K562 (cell line): ENCODE data around the gene PPFIBP2. TPM values are rescaled to one million over a fixed set of nuclear protein-coding genes. Genes with fewer than 3 reads are reported as not detected.

Experiments
- ATAC-seq: fragments of 200-7000 bp; cut with Tn5 transposase; 3 replicates; pipeline ENCODE4 v1.9.1; 2020; ENCODE audit warnings: moderate library complexity
- BruUV-seq: library from RNA; stranded (reverse); fragments of 400-500 nt; replicated peaks from 2 replicates; lab custom pipeline; 2021; lab: Mats Ljungman, UMichigan
- CTCF ChIA-PET: fragments of 300-600 bp; formaldehyde crosslinking; extraction: SDS; loops from one replicate; lab custom pipeline; 2021; ENCODE audit warnings: low intra/inter-chr PET ratio; lab: Yijun Ruan, JAX
- POLR2A ChIA-PET: fragments of 300-600, 350-650 bp; sonication (Branson Sonifier 250); formaldehyde crosslinking; extraction: SDS; loops from one replicate; lab custom pipeline; 2021; ENCODE audit warnings: antibody characterized with exemption, inconsistent platforms; lab: Yijun Ruan, JAX
- DNase-seq, 4 experiments: peaks; one replicate each; pipeline versions ENCODE4 v3.0.0 to v3.0.0-alpha.2; 2011 to 2018; ENCODE audit warnings: low spot score in 3 of 4, mixed read lengths in 3 of 4; ENCODE audit errors: extremely low read depth in 1 of 4
- FAIRE-seq: peaks from 2 replicates; lab custom pipeline; 2011; peaks lifted over from hg19 to GRCh38; lab: Jason Lieb, UNC
- H2AFZ ChIP-seq: 2 replicates; pipeline ENCODE4 v1.6.0; 2011; ENCODE audit warnings: low read depth, low read length, control low read depth, inconsistent platforms
- H3K27ac ChIP-seq: fragments of 200-600 bp; 3 replicates; pipeline ENCODE4 v1.8.0; 2011; ENCODE audit warnings: low read depth, mild to moderate bottlenecking, control low read depth, inconsistent platforms, low read length, moderate library complexity, mixed read lengths; ENCODE audit errors: extremely low read depth
- H3K27me3 ChIP-seq, 2 experiments: fragments of 300-600 bp in 1 of 2; 2 replicates in 1 of 2; 3 replicates in 1 of 2; pipeline versions ENCODE4 v1.6.0 to v1.8.0; 2011; ENCODE audit warnings: inconsistent platforms in 2 of 2, low read length in 2 of 2, mild to moderate bottlenecking in 1 of 2, mixed read lengths in 1 of 2, moderate library complexity in 1 of 2; ENCODE audit not compliant: control insufficient read depth in 2 of 2, insufficient read depth in 2 of 2
- H3K36me3 ChIP-seq: fragments of 300-600 bp; 3 replicates; pipeline ENCODE4 v1.8.0; 2011; ENCODE audit warnings: mild to moderate bottlenecking, low read length, inconsistent platforms; ENCODE audit not compliant: control insufficient read depth, insufficient read depth
- H3K4me1 ChIP-seq, 2 experiments: fragments of 200-600 bp in 1 of 2; replicated peaks in 1 of 2; 2 replicates in 1 of 2; 3 replicates in 1 of 2; pipeline versions ENCODE4 v1.5.1 to v1.8.0; 2011; ENCODE audit warnings: inconsistent platforms in 2 of 2, low read length in 2 of 2, mild to moderate bottlenecking in 1 of 2, mixed read lengths in 1 of 2, moderate library complexity in 1 of 2; ENCODE audit not compliant: control insufficient read depth in 2 of 2, insufficient read depth in 2 of 2
- H3K4me2 ChIP-seq: 2 replicates; pipeline ENCODE4 v1.6.1; 2011; ENCODE audit warnings: low read length, control low read depth, inconsistent platforms, mixed read lengths; ENCODE audit not compliant: insufficient read depth
- H3K4me3 ChIP-seq: fragments of 200-600 bp; sonication (generic), shearing (Covaris generic); 2 replicates; pipeline ENCODE4 v1.5.1; 2016; ENCODE audit warnings: control low read depth, inconsistent platforms
- H3K79me2 ChIP-seq: fragments of 200-600 bp; 3 replicates; pipeline ENCODE4 v1.8.0; 2011; ENCODE audit warnings: low read length, inconsistent platforms; ENCODE audit not compliant: control insufficient read depth, insufficient read depth
- H3K9ac ChIP-seq, 2 experiments: 2 replicates each; pipeline versions ENCODE4 v1.6.0 to v1.6.1; 2011; ENCODE audit warnings: low read depth in 2 of 2, low read length in 2 of 2, control low read depth in 1 of 2, inconsistent platforms in 1 of 2, mild to moderate bottlenecking in 1 of 2, mixed read lengths in 1 of 2; ENCODE audit not compliant: insufficient read depth in 1 of 2
- H3K9me1 ChIP-seq: one replicate; pipeline ENCODE4 v1.6.0; 2011; ENCODE audit warnings: inconsistent platforms, mild to moderate bottlenecking, low read length, moderate library complexity; ENCODE audit not compliant: control insufficient read depth, insufficient read depth
- H3K9me3 ChIP-seq: replicated peaks from 2 replicates; pipeline ENCODE4 v1.5.1; 2011; ENCODE audit warnings: low read depth, low read length, inconsistent platforms; ENCODE audit not compliant: control insufficient read depth, insufficient read depth
- H4K20me1 ChIP-seq: replicated peaks from 2 replicates; pipeline ENCODE4 v1.6.1; 2011; ENCODE audit warnings: low read length, inconsistent platforms, mixed read lengths; ENCODE audit not compliant: control insufficient read depth, insufficient read depth
- CBX5 ChIP-seq: IDR thresholded peaks from 2 replicates; pipeline ENCODE4 v1.6.1; 2014; ENCODE audit warnings: low read depth, borderline replicate concordance
- HDGF ChIP-seq: fragments of 450-650 bp; IDR thresholded peaks from 2 replicates; pipeline ENCODE4 v1.6.1; 2016
- NBN ChIP-seq: fragments of 450-650 bp; IDR thresholded peaks from 2 replicates; pipeline ENCODE4 v1.6.1; 2016; ENCODE audit warnings: low read depth, mild to moderate bottlenecking
- RAD21 ChIP-seq, 2 experiments: fragments of 250-450 bp in 1 of 2; fragments of 450-650 bp in 1 of 2; sonication (Bioruptor Pico) in 1 of 2; formaldehyde crosslinking in 1 of 2; IDR thresholded peaks in 1 of 2; conservative IDR thresholded peaks in 1 of 2; 2 replicates each; pipeline versions ENCODE4 v1.4.0 to v1.8.0; 2020 to 2022; ENCODE audit warnings: mild to moderate bottlenecking in 2 of 2, moderate library complexity in 1 of 2
- SMARCA5 ChIP-seq: fragments of 450-650 bp; IDR thresholded peaks from 2 replicates; pipeline ENCODE4 v1.6.1; 2016
- ZNF134 ChIP-seq: fragments of 250-450 bp; sonication (Bioruptor Pico); conservative IDR thresholded peaks from 2 replicates; pipeline ENCODE4 v1.4.0; 2020
- ZNF165 ChIP-seq: fragments of 250-450 bp; sonication (Bioruptor Pico); IDR thresholded peaks from 2 replicates; pipeline ENCODE4 v1.4.0; 2020; ENCODE audit warnings: borderline replicate concordance
- ZNF24 ChIP-seq: fragments of 450-650 bp; IDR thresholded peaks from 2 replicates; pipeline ENCODE4 v1.6.1; 2016
- WGBS: fragments of 100-300 bp; shearing (Covaris generic); methylation state at CpG from one replicate; pipeline ENCODE4 v1.1.6; 2016; ENCODE audit warnings: low coverage, mixed read lengths; ENCODE audit not compliant: insufficient coverage; ENCODE audit errors: missing lambda C conversion rate; 5-methylcytosine and 5-hydroxymethylcytosine counted together
- in situ Hi-C: fragments of 300-500 bp; cut with MboI; formaldehyde crosslinking; loops from 4 replicates; pipeline ENCODE4 v1.15.0; 2018; ENCODE audit warnings: inconsistent platforms, mixed read lengths
- intact Hi-C: fragments of 100-400 bp; cut with micrococcal nuclease; formaldehyde crosslinking; loops from 2 replicates; pipeline ENCODE4 v1.14.2; 2022
- polyA plus RNA-seq, 8 experiments: library from polyadenylated mRNA; depleted of rRNA in 4 of 8; stranded (reverse) in 5 of 8; unstranded in 3 of 8; fragments of >200 nt; fragmentation: Nextera tagmentation in 2 of 8; fragmentation: Illumina TruSeq in 1 of 8; extraction: Ambion mirVana in 2 of 8; extraction: Trizol in 1 of 8; gene quantifications; 2 replicates each; pipeline versions ENCODE4 v1.2.1 to v1.2.3, GENCODE V29; 2011 to 2014; ENCODE audit warnings: inconsistent platforms in 1 of 8, missing spikeins in 1 of 8
- total RNA-seq, 7 experiments: library from RNA; depleted of rRNA in 6 of 7; stranded (reverse); fragments of >200 nt in 6 of 7; fragmentation: Illumina TruSeq in 2 of 7; extraction: Trizol in 2 of 7; gene quantifications; 2 replicates each; pipeline versions ENCODE4 v1.2.1 to v1.2.3, GENCODE V29; 2011 to 2021; ENCODE audit warnings: low replicate concordance in 1 of 7
- TF ChIP-seq, protein P1 (sequence below), 3 experiments: IDR thresholded peaks in 2 of 3; conservative IDR thresholded peaks in 1 of 3; 2 replicates each; pipeline ENCODE4 v1.5.1; 2011 to 2012; ENCODE audit warnings: low read length in 3 of 3, mild to moderate bottlenecking in 3 of 3, control low read depth in 2 of 3, improper control_type of control experiment in 1 of 3, inconsistent platforms in 1 of 3, low read depth in 1 of 3, mixed read lengths in 1 of 3, moderate library complexity in 1 of 3; ENCODE audit not compliant: insufficient read depth in 2 of 3
- TF ChIP-seq, protein P2 (sequence below): fragments of 450-650 bp; formaldehyde crosslinking; IDR thresholded peaks from 2 replicates; pipeline ENCODE4 v1.4.0; 2020; ENCODE audit warnings: mild to moderate bottlenecking, moderate library complexity

The PPFIBP2 gene
- total and polyA plus RNA-seq, 9 of the 15 experiments (the other 6 are each of a cell fraction or from before 2014, with no cell fraction given): 0.18 to 3.4 (median 1.2) TPM

DNA sequence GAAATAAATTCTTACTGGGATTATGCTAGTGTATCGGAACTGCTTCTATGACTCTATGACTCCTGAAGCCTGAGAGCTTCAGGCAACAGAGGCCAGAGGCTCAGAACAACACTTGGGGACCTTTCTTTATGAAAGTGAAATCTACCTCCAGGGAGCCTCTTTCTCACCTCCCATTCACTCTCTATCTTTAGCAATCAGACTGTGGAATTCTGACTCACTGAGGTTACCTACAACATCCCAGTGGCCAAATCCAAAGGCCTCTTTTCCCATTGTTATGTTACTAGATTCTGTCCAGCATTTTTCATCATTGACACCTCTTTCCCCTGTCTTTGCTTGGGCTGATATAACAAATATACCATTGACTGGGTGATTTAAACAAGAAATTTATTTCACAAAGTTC lies 173.6 kb downstream of the PPFIBP2 start:
- in situ Hi-C loops (no loop called here), intact Hi-C loops (no loop called here)
- H3K9ac ChIP-seq: no peak overlapping the region
- no peak for DNase-seq
- H2AFZ ChIP-seq: no peak overlapping the region
- FAIRE-seq: no peak
- ATAC-seq: no peak
- no peaks in the 10 kb centered on the region for H3K79me2 ChIP-seq
- WGBS: 0% methylated on average over 1 of the region's 1 CpG
- ChIA-PET CTCF (no interaction called here), POLR2A (interaction anchor here (0.6 kb wide), 1 partner anchor 467 kb away, joined by 3 read pairs; no protein-coding TSS in a partner anchor)
- H3K36me3 ChIP-seq: no peaks in the 10 kb centered on the region
- no peaks in the 10 kb centered on the region; the same call in 1 of the 2 replicates for H4K20me1 ChIP-seq
- no peak overlapping the region for H3K4me3 ChIP-seq
- H3K4me1 ChIP-seq: no peaks in the 10 kb centered on the region
- H3K27me3 ChIP-seq: peaks cover 0 to 9% of the 10 kb centered on the region in 2 experiments; a peak in 2 of 5 replicates
- TF ChIP-seq ZNF24: no peak
- no peak for TF ChIP-seq HDGF
- BruUV-seq: no TSS peak
- H3K4me2 ChIP-seq: no peak overlapping the region
- H3K9me3 ChIP-seq: no peaks in the 10 kb centered on the region
- H3K9me1 ChIP-seq: no peaks in the 10 kb centered on the region
- no peak overlapping the region for H3K27ac ChIP-seq

DNA sequence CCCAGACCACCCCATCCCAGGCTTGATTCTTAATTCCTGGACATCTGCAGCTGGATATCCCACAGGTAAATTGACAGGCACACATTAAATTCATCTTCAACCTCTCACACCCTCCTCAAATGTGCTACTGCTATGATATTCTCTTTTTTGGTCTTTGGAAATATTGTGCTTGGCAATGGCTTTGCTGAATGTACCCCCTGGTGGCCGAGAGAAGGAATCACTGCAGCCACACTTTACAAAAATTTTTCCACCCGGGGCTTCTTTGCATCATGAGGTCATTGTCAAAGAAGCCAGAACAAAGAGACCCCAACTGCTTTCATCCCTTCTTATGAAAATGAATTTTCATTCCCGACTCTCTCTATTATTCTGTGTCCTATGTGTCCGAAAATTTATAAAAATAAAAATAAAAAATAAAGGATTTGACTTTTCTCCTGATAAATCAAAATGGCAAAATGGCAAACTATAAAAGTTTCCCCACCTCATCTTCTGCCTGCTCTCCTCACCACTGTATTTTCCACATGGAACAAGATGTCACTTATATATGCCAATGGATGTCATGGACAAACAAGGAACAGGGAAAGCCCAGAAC lies 174.5 kb downstream of the PPFIBP2 start:
- H2AFZ ChIP-seq: no peak overlapping the region
- intact Hi-C loops (no loop called here), in situ Hi-C loops (no loop called here)
- no peaks in the 10 kb centered on the region for H3K79me2 ChIP-seq
- H3K9ac ChIP-seq: no peak overlapping the region
- DNase-seq (peak; percentile 18 to 60 (median 45)), ATAC-seq (peak; percentile 66; the same call in 2 of the 3 replicates), FAIRE-seq (peak; percentile 6)
- no peaks in the 10 kb centered on the region for H3K4me1 ChIP-seq
- no TSS peak for BruUV-seq
- ChIA-PET POLR2A (no interaction called here), CTCF (interaction anchor here (0.6 to 1.2 kb wide), 4 partner anchors 116 to 608 kb away, joined by 3 to 7 read pairs (median 4); no protein-coding TSS in a partner anchor)
- WGBS: 2% methylated on average over 4 of the region's 4 CpGs
- no peaks in the 10 kb centered on the region for H4K20me1 ChIP-seq
- no peak overlapping the region for H3K4me3 ChIP-seq
- no peaks in the 10 kb centered on the region for H3K36me3 ChIP-seq
- no peak overlapping the region for H3K27ac ChIP-seq
- peaks cover 0 to 9% of the 10 kb centered on the region in 2 experiments; a peak in 2 of 5 replicates for H3K27me3 ChIP-seq
- no peaks in the 10 kb centered on the region for H3K9me3 ChIP-seq
- H3K9me1 ChIP-seq: no peaks in the 10 kb centered on the region
- no peak overlapping the region for H3K4me2 ChIP-seq
- TF ChIP-seq CBX5 (no peak), RAD21 (CRISPR knock-in tag; conservative IDR thresholded peaks at IDR 0.05 in 1 of 2, IDR thresholded peaks at IDR 0.05 in 1 of 2) (peak; percentile 54 to 72), NBN (no peak), ZNF165 (CRISPR knock-in tag) (no peak), SMARCA5 (no peak), ZNF134 (CRISPR knock-in tag) (no peak)
- TF ChIP-seq, protein P1, sequence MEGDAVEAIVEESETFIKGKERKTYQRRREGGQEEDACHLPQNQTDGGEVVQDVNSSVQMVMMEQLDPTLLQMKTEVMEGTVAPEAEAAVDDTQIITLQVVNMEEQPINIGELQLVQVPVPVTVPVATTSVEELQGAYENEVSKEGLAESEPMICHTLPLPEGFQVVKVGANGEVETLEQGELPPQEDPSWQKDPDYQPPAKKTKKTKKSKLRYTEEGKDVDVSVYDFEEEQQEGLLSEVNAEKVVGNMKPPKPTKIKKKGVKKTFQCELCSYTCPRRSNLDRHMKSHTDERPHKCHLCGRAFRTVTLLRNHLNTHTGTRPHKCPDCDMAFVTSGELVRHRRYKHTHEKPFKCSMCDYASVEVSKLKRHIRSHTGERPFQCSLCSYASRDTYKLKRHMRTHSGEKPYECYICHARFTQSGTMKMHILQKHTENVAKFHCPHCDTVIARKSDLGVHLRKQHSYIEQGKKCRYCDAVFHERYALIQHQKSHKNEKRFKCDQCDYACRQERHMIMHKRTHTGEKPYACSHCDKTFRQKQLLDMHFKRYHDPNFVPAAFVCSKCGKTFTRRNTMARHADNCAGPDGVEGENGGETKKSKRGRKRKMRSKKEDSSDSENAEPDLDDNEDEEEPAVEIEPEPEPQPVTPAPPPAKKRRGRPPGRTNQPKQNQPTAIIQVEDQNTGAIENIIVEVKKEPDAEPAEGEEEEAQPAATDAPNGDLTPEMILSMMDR (IDR thresholded peaks at IDR 0.05 in 2 of 3, conservative IDR thresholded peaks at IDR 0.05 in 1 of 3; ENCODE audit: insufficient read depth in 2 of 3, low read depth in 1 of 3, low read length in 3 of 3): peak; percentile 58 to 60 (median 59); a peak in 5 of 6 replicates
- TF ChIP-seq, protein P2, sequence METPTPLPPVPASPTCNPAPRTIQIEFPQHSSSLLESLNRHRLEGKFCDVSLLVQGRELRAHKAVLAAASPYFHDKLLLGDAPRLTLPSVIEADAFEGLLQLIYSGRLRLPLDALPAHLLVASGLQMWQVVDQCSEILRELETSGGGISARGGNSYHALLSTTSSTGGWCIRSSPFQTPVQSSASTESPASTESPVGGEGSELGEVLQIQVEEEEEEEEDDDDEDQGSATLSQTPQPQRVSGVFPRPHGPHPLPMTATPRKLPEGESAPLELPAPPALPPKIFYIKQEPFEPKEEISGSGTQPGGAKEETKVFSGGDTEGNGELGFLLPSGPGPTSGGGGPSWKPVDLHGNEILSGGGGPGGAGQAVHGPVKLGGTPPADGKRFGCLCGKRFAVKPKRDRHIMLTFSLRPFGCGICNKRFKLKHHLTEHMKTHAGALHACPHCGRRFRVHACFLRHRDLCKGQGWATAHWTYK (CRISPR knock-in tag): no peak
